Kidney tubule cell (primary cell): Measurements from ENCODE around the gene VGLL3.
"Not testable (repeated sequence)": the region's sequence is repeated elsewhere in the genome, so short reads cannot be mapped to it uniquely, and the experiment has no call there.

Experiments used
- DNase-seq: peaks from one replicate; pipeline ENCODE4 v3.0.0-alpha.2; 2018; ENCODE audit warnings: low spot score

The VGLL3 gene

GRCh38 chr3:86990734-86991481 lies at the start of gene VGLL3:
Gene VGLL3 (minus strand): TSS chr3:86991149. CDS start chr3:86990743, 406 bp downstream.
- DNase-seq: peak; percentile 59

GRCh38 chr3:87037652-87038051 lies 46.7 kb upstream of the VGLL3 start:
- DNase-seq: no peak

GRCh38 chr3:87036671-87037070 lies 45.7 kb upstream of the VGLL3 start:
- DNase-seq: no peak

GRCh38 chr3:87035339-87035738 lies 44.4 kb upstream of the VGLL3 start:
- no peak for DNase-seq

GRCh38 chr3:87033205-87033604 lies 42.3 kb upstream of the VGLL3 start:
- DNase-seq: no peak

GRCh38 chr3:87025661-87026645 lies 35.0 kb upstream of the VGLL3 start:
- no peak for DNase-seq

- DNase-seq: not testable (repeated sequence)
These were observed 26.4 kb upstream of the VGLL3 start for GRCh38 chr3:87017370-87017769.

- DNase-seq: no peak
These were observed 18.3 kb upstream of the VGLL3 start for GRCh38 chr3:87009271-87009670.

GRCh38 chr3:87006844-87007439 lies 16.0 kb upstream of the VGLL3 start:
- DNase-seq: no peak

GRCh38 chr3:87004883-87005282 lies 13.9 kb upstream of the VGLL3 start:
- DNase-seq: no peak

GRCh38 chr3:87002346-87002745 lies 11.4 kb upstream of the VGLL3 start:
- DNase-seq: no peak

- DNase-seq: no peak
These were observed 10.6 kb upstream of the VGLL3 start for GRCh38 chr3:87001473-87002098.

- no peak for DNase-seq
These were observed 10.0 kb upstream of the VGLL3 start for GRCh38 chr3:87000940-87001339.

- DNase-seq: no peak
These were observed 7.6 kb upstream of the VGLL3 start for GRCh38 chr3:86998569-86998968.

GRCh38 chr3:86996261-86996955 lies 5.5 kb upstream of the VGLL3 start:
- DNase-seq: no peak

- peak; percentile 7 for DNase-seq
These were observed 4.6 kb upstream of the VGLL3 start for GRCh38 chr3:86995537-86995936.

GRCh38 chr3:86993704-86994103 lies 2.8 kb upstream of the VGLL3 start:
- peak; percentile 40 for DNase-seq

- no peak for DNase-seq
These were observed 989 bp upstream of the VGLL3 start for GRCh38 chr3:86991840-86992435.

- DNase-seq: no peak
These were observed 500 bp upstream of the VGLL3 start for GRCh38 chr3:86991482-86991815.

GRCh38 chr3:86990012-86990733 lies 776 bp downstream of the VGLL3 start:
- peak; percentile 68 for DNase-seq

GRCh38 chr3:86989611-86990010 lies 1.3 kb downstream of the VGLL3 start:
- DNase-seq: no peak
